ENCODE data around the gene GATAD2A.
"Not testable (repeated sequence)": the region's sequence is repeated elsewhere in the genome, so short reads cannot be mapped to it uniquely, and the experiment has no call there.

The GATAD2A gene

GRCh38 chr19:19468424-19469050, 63.1 kb downstream of the GATAD2A start:
- no peak for TF ChIP-seq CTCF (IDR thresholded peaks at IDR 0.05; ENCODE audit: insufficient read depth, low read depth, low read length, missing control alignments)
- DNase-seq (ENCODE audit: low read depth) = no peak
- no peak overlapping the region for H3K4me3 ChIP-seq (ENCODE audit: low read depth, low read length)

GRCh38 chr19:19470579-19470978, 65.1 kb downstream of the GATAD2A start:
- TF ChIP-seq CTCF (IDR thresholded peaks at IDR 0.05; ENCODE audit: insufficient read depth, low read depth, low read length, missing control alignments) = no peak
- no peak overlapping the region for H3K4me3 ChIP-seq (ENCODE audit: low read depth, low read length)
- no peak for DNase-seq (ENCODE audit: low read depth)

- peak; percentile 48 for DNase-seq (ENCODE audit: low read depth)
- no peak overlapping the region for H3K4me3 ChIP-seq (ENCODE audit: low read depth, low read length)
- no peak for TF ChIP-seq CTCF (IDR thresholded peaks at IDR 0.05; ENCODE audit: insufficient read depth, low read depth, low read length, missing control alignments)
These were observed 66.2 kb downstream of the GATAD2A start for GRCh38 chr19:19471682-19472081.

- not testable (repeated sequence) for H3K4me3 ChIP-seq (ENCODE audit: low read depth, low read length)
- peak; percentile 70 for DNase-seq (ENCODE audit: low read depth)
These were observed 66.6 kb downstream of the GATAD2A start for GRCh38 chr19:19472106-19472505.

- H3K4me3 ChIP-seq (ENCODE audit: low read depth, low read length) = no peak overlapping the region
- DNase-seq (ENCODE audit: low read depth) = no peak
These were observed 69.7 kb downstream of the GATAD2A start for GRCh38 chr19:19475015-19475765.

GRCh38 chr19:19475849-19476828, 70.7 kb downstream of the GATAD2A start:
- H3K4me3 ChIP-seq (ENCODE audit: low read depth, low read length) = no peak overlapping the region
- TF ChIP-seq CTCF (IDR thresholded peaks at IDR 0.05; ENCODE audit: insufficient read depth, low read depth, low read length, missing control alignments) = peak; percentile 28
- no peak for DNase-seq (ENCODE audit: low read depth)

More at GRCh38 chr19:19475015-19475765, 69.7 kb downstream of the GATAD2A start:
- TF ChIP-seq CTCF (IDR thresholded peaks at IDR 0.05; ENCODE audit: insufficient read depth, low read depth, low read length, missing control alignments) = no peak
